ENCODE measurements around the gene RAB15.

GRCh38 chr14:65012353-65012752 is 40.2 kb upstream of the RAB15 start:
- no peak for TF ChIP-seq CTCF (IDR thresholded peaks at IDR 0.05; ENCODE audit: control extremely low read depth in 1 of 3, insufficient read depth in 1 of 3, low read depth in 1 of 3, low read length in 3 of 3)
- no peak for TF ChIP-seq GABPA (IDR thresholded peaks at IDR 0.05; ENCODE audit: borderline replicate concordance, insufficient read depth, low read length)
- no peak for TF ChIP-seq JUN (IDR thresholded peaks at IDR 0.05; ENCODE audit: low read depth, low read length)
- no peak for TF ChIP-seq ATF3 (IDR thresholded peaks at IDR 0.05; ENCODE audit: insufficient read depth, low read depth, low read length)
- no peak for TF ChIP-seq EP300 (IDR thresholded peaks at IDR 0.05; ENCODE audit: borderline replicate concordance in 1 of 2, low read depth in 2 of 2, low read length in 2 of 2)

Measured in H1 (cell line).